HepG2 (cell line): ENCODE results near the gene TMEM143. TPM values are rescaled to one million over a fixed set of nuclear protein-coding genes. Genes with fewer than 3 reads are reported as not detected.

Experiments
- ADNP ChIP-seq: sonication (generic); formaldehyde crosslinking; IDR thresholded peaks from 2 replicates; pipeline ENCODE4 v1.4.0; 2020; ENCODE audit warnings: missing genetic modification reagents
- ARID4A ChIP-seq: sonication (generic); formaldehyde crosslinking; IDR thresholded peaks from 2 replicates; pipeline ENCODE4 v1.5.0; 2020; ENCODE audit warnings: mild to moderate bottlenecking, missing genetic modification reagents, borderline replicate concordance
- CAMTA2 ChIP-seq: sonication (generic); formaldehyde crosslinking; IDR thresholded peaks from 2 replicates; pipeline ENCODE4 v1.4.0; 2020; ENCODE audit warnings: mild to moderate bottlenecking, missing genetic modification reagents, borderline replicate concordance
- DRAP1 ChIP-seq: IDR thresholded peaks from 2 replicates; pipeline ENCODE4 v1.6.1; 2016; ENCODE audit warnings: missing genetic modification reagents, missing compliant biosample characterization
- GABPB1 ChIP-seq: IDR thresholded peaks from 2 replicates; pipeline ENCODE4 v1.6.1; 2016; ENCODE audit warnings: mild to moderate bottlenecking, missing genetic modification reagents, moderate library complexity, missing compliant biosample characterization
- KDM1A ChIP-seq: IDR thresholded peaks from 2 replicates; pipeline ENCODE4 v1.6.1; 2016; ENCODE audit warnings: missing compliant biosample characterization
- MZF1 ChIP-seq: sonication (generic); formaldehyde crosslinking; IDR thresholded peaks from 2 replicates; pipeline ENCODE4 v1.8.1; 2023; ENCODE audit warnings: mild to moderate bottlenecking, missing genetic modification reagents, borderline replicate concordance
- NR2F6 ChIP-seq, 2 experiments: IDR thresholded peaks; 2 replicates each; pipeline ENCODE4 v1.6.1; 2016; ENCODE audit warnings: antibody characterized with exemption in 1 of 2, mild to moderate bottlenecking in 1 of 2
- PATZ1 ChIP-seq: sonication (generic); formaldehyde crosslinking; IDR thresholded peaks from 2 replicates; pipeline ENCODE4 v1.4.0; 2020; ENCODE audit warnings: missing genetic modification reagents
- PCBP1 ChIP-seq: fragments of 200-400 bp; formaldehyde crosslinking; IDR thresholded peaks from 2 replicates; pipeline ENCODE4 v1.6.1; 2017; ENCODE audit warnings: mild to moderate bottlenecking, low read depth, low read length, borderline replicate concordance
- RAD51 ChIP-seq: fragments of 450-650 bp; IDR thresholded peaks from 2 replicates; pipeline ENCODE4 v1.6.1; 2016; ENCODE audit warnings: borderline replicate concordance
- RCOR2 ChIP-seq: IDR thresholded peaks from 2 replicates; pipeline ENCODE4 v1.6.1; 2016; ENCODE audit warnings: missing biosample characterization, missing genetic modification reagents
- SAFB2 ChIP-seq: sonication (generic); formaldehyde crosslinking; IDR thresholded peaks from 2 replicates; pipeline ENCODE4 v1.5.1; 2020; ENCODE audit warnings: missing genetic modification reagents, low read depth, mild to moderate bottlenecking, borderline replicate concordance
- SP1 ChIP-seq, 2 experiments: fragments of 450-650 bp in 1 of 2; sonication (generic) in 1 of 2; formaldehyde crosslinking in 1 of 2; IDR thresholded peaks; 2 replicates each; pipeline versions ENCODE4 v1.4.0 to v1.6.1; 2016 to 2020; ENCODE audit warnings: missing genetic modification reagents in 1 of 2
- TEAD3 ChIP-seq: optimal IDR thresholded peaks from 2 replicates; pipeline ENCODE3; 2016; ENCODE audit warnings: borderline replicate concordance
- ZNF207 ChIP-seq: fragments of 450-650 bp; IDR thresholded peaks from 2 replicates; pipeline ENCODE4 v1.6.1; 2016; ENCODE audit warnings: antibody characterized with exemption, borderline replicate concordance
- ZNF280D ChIP-seq: sonication (generic); formaldehyde crosslinking; IDR thresholded peaks from 2 replicates; pipeline ENCODE4 v1.5.1; 2020; ENCODE audit warnings: mild to moderate bottlenecking, missing genetic modification reagents
- ZNF326 ChIP-seq: sonication (generic); formaldehyde crosslinking; IDR thresholded peaks from 2 replicates; pipeline ENCODE4 v1.4.0; 2020; ENCODE audit warnings: missing genetic modification reagents, borderline replicate concordance
- ZNF367 ChIP-seq: sonication (generic); formaldehyde crosslinking; IDR thresholded peaks from 2 replicates; pipeline ENCODE4 v1.4.0; 2020; ENCODE audit warnings: missing genetic modification reagents, borderline replicate concordance
- ZNF557 ChIP-seq: sonication (generic); formaldehyde crosslinking; IDR thresholded peaks from 2 replicates; pipeline ENCODE4 v1.4.0; 2020; ENCODE audit warnings: missing genetic modification reagents
- polyA plus RNA-seq, 8 experiments: library from polyadenylated mRNA; depleted of rRNA in 3 of 8; stranded (reverse) in 7 of 8; unstranded in 1 of 8; fragments of >200 nt; fragmentation: Illumina TruSeq in 4 of 8; extraction: Trizol in 4 of 8; gene quantifications; 2 replicates each; pipeline versions ENCODE4 v1.2.1 to v1.2.3, GENCODE V29; 2011 to 2016; ENCODE audit warnings: low read depth in 4 of 8, missing spikeins in 1 of 8, mixed read lengths in 1 of 8; ENCODE audit not compliant: insufficient read depth in 1 of 8
- total RNA-seq, 5 experiments: library from RNA; depleted of rRNA; stranded (reverse); fragments of >200 nt; fragmentation: Illumina TruSeq; extraction: Trizol; gene quantifications; 2 replicates each; pipeline ENCODE4 v1.2.3, GENCODE V29; 2016; ENCODE audit warnings: low read depth in 1 of 5

The TMEM143 gene
- total and polyA plus RNA-seq, 2 of the 13 experiments (the other 11 are each of a cell fraction or from before 2014, with no cell fraction given), result 7.7 to 11.3 TPM

GRCh38 chr19:48351341-48351752, 12.4 kb downstream of the TMEM143 start (continued):
- TF ChIP-seq ZNF367, result no peak
- no peak for TF ChIP-seq MZF1 (CRISPR knock-in tag)
- peak; percentile 67; the same call in 1 of the 2 replicates for TF ChIP-seq ADNP (CRISPR knock-in tag)
- TF ChIP-seq RCOR2, result peak; percentile 75; the same call in 1 of the 2 replicates
- TF ChIP-seq PATZ1 (CRISPR knock-in tag), result peak; percentile 54
- TF ChIP-seq DRAP1 (CRISPR knock-in tag), result no peak
- peak; percentile 94 for TF ChIP-seq KDM1A
- no peak for TF ChIP-seq ZNF326 (CRISPR knock-in tag)
- no peak for TF ChIP-seq SAFB2
- TF ChIP-seq ZNF207, result no peak
- no peak for TF ChIP-seq NR2F6 (IDR thresholded peaks at IDR 0.05)
- TF ChIP-seq NR2F6 (CRISPR knock-in tag; IDR thresholded peaks at IDR 0.05), result peak; percentile 19; the same call in 1 of the 2 replicates
- peak; percentile 29; the same call in 1 of the 2 replicates for TF ChIP-seq ARID4A (CRISPR knock-in tag)
- TF ChIP-seq PCBP1, result peak; percentile 89; the same call in 1 of the 2 replicates
- peak; percentile 27; the same call in 1 of the 2 replicates for TF ChIP-seq GABPB1 (CRISPR knock-in tag)
- peak; percentile 6 for TF ChIP-seq TEAD3 (CRISPR knock-in tag)
- TF ChIP-seq ZNF557 (CRISPR knock-in tag), result no peak
- no peak for TF ChIP-seq RAD51
- TF ChIP-seq ZNF280D, result peak; percentile 86
- TF ChIP-seq CAMTA2 (CRISPR knock-in tag), result no peak
- TF ChIP-seq SP1 (IDR thresholded peaks at IDR 0.05), result no peak
- no peak for TF ChIP-seq SP1 (CRISPR knock-in tag; IDR thresholded peaks at IDR 0.05)
